Measurements from ENCODE around the gene SELENON. TPM values are rescaled to one million over a fixed set of nuclear protein-coding genes. Genes with fewer than 3 reads are reported as not detected.

SELENON gene
- total and polyA plus RNA-seq, 2 experiments from 2014 or later = 9.0 to 49.7 TPM

DNA sequence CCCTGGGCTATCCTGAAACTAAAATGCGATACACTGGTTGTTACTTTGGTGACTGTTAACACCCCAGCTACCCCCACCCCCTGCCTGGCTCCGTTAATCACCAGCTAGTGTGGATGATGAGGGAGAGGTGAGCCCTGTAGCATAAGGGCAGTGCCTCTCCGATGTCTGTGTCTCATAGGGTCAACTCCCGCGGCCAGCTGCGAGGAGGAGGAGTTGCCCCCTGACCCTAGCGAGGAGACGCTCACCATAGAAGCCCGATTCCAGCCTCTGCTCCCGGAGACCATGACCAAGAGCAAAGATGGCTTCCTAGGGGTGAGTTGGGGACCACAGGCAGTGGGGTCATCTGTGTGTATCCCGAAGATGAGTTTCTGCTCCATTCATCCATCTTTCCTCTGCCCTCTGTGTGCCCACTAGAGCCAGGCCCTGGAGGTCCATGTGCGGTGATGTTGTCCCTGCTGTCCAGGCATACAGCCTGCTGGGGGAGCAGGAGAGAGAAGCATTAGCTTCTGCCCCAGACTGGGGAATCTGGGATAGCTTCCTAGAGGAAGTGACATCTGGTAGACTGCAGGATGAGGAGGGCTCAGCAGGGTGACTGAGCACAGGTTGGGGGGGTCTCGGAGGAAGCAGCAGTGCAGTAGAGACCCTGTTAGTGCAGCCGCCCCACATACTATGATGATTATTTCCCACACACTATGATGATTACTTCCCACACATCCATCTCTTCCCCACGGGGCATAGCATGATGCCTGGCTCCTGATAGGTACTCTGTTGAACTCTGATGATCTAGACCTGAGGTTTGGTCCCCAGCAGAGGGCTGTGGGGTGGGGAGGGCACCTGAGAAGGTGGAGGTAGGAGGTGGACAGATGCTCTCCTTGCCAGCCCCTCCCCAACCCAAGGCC lies 5.2 kb downstream of the SELENON start:
- DNase-seq = peak; percentile 22
- no peak overlapping the region for H2AFZ ChIP-seq
- peak overlapping the region; percentile 7; the same call in 1 of the 2 replicates for H3K9ac ChIP-seq
- H3K4me2 ChIP-seq (ENCODE audit: unreplicated experiment) = peak overlapping the region; percentile 9
- no peaks in the 10 kb centered on the region for H3K9me3 ChIP-seq (ENCODE audit: low read depth)
- no peaks in the 10 kb centered on the region; the same call in 1 of the 2 replicates for H3K36me3 ChIP-seq (ENCODE audit: low read depth)
- no peaks in the 10 kb centered on the region for H4K20me1 ChIP-seq (ENCODE audit: insufficient read depth)
- H3F3A ChIP-seq (ENCODE audit: insufficient read depth) = peaks cover 30% of the 10 kb centered on the region
- 85 to 87% methylated on average over 15 of the region's 15 CpGs for WGBS, 2 experiments (ENCODE audit: low coverage in 1 of 2, low lambda C conversion rate in 2 of 2, missing lambda C conversion rate in 2 of 2)
- H3K27me3 ChIP-seq (replicated peaks; ENCODE audit: insufficient read depth) = no peaks in the 10 kb centered on the region
- in situ Hi-C loops (cut with MboI) = loop anchor here (25.0 kb wide), 1 partner anchor 568 kb away; the partner anchor contains the start of genes RSRP1 and SYF2
- H3K4me3 ChIP-seq = no peak overlapping the region
- no peaks in the 10 kb centered on the region for H3K9me2 ChIP-seq (ENCODE audit: insufficient read depth)
- peaks cover 27% of the 10 kb centered on the region for H3K4me1 ChIP-seq (ENCODE audit: insufficient read depth)
- TF ChIP-seq EZH2 (IDR thresholded peaks at IDR 0.05; ENCODE audit: insufficient read depth, poor library complexity, severe bottlenecking) = no peak
- TF ChIP-seq EZH2phosphoT487 (IDR thresholded peaks at IDR 0.05; ENCODE audit: insufficient read depth, low read depth) = no peak
- H3K27ac ChIP-seq = peak overlapping the region; percentile 58
- H3K79me2 ChIP-seq (ENCODE audit: insufficient read depth) = peaks cover 28% of the 10 kb centered on the region

DNA sequence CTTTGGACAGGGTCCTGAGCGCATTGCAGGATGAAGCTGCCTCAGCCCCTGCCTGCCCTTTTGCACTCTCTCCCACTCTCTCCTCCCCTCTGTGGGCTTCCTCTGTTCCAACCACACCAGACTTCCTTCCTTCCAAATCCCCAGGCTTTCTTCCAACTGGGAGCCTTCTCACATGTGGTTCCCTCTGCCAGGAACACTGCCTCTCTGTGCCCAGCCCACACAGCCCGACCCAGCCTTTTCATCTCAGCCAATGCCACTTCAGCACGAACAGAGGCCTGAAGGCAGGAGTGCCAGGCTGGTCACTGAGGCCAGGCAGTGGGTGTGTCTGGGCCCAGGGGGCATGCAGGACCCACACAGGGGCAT lies 5.9 kb downstream of the SELENON start:
- Histone ChIP-seq H3K79me2 (ENCODE audit: insufficient read depth) (peaks cover 22% of the 10 kb centered on the region), H3K27me3 (replicated peaks; ENCODE audit: insufficient read depth) (no peaks in the 10 kb centered on the region), H3K4me2 (ENCODE audit: unreplicated experiment) (peak overlapping the region; percentile 60), H2AFZ (no peak overlapping the region), H4K20me1 (ENCODE audit: insufficient read depth) (no peaks in the 10 kb centered on the region), H3K4me3 (no peak overlapping the region), H3K9me2 (ENCODE audit: insufficient read depth) (no peaks in the 10 kb centered on the region), H3K36me3 (ENCODE audit: low read depth) (no peaks in the 10 kb centered on the region; the same call in 1 of the 2 replicates), H3F3A (ENCODE audit: insufficient read depth) (peaks cover 30% of the 10 kb centered on the region), H3K9me3 (ENCODE audit: low read depth) (no peaks in the 10 kb centered on the region), H3K9ac (peak overlapping the region; percentile 52), H3K4me1 (ENCODE audit: insufficient read depth) (peaks cover 27% of the 10 kb centered on the region), H3K27ac (peak overlapping the region; percentile 56)
- peak; percentile 82 for DNase-seq
- in situ Hi-C loops (cut with MboI) = loop anchor here (25.0 kb wide), 1 partner anchor 569 kb away; the partner anchor contains the start of genes RSRP1 and SYF2
- TF ChIP-seq EZH2 (IDR thresholded peaks at IDR 0.05; ENCODE audit: insufficient read depth, poor library complexity, severe bottlenecking) = no peak
- no peak for TF ChIP-seq EZH2phosphoT487 (IDR thresholded peaks at IDR 0.05; ENCODE audit: insufficient read depth, low read depth)
- 32 to 41% methylated on average over 3 of the region's 3 CpGs for WGBS, 2 experiments (ENCODE audit: low coverage in 1 of 2, low lambda C conversion rate in 2 of 2, missing lambda C conversion rate in 2 of 2)

DNA sequence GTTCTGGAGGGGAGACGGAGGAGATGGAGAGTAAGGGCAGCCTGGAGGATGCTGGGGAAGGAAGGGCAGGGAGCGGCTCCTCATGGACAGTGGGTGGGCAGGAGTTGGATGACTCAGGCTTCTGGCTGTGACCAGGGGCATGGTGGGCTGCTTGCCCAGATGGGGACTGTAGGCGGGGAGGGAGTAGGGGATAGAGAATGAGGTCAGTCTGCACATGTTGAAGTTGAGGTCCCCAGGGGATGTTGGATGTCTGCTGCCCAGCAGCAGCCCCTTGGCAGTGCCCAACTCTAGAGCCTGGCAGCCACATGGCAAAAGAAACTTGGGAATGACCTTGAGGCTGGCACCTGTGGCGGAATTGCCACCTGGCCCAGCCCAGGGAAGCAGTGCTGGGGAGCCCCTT lies 6.4 kb downstream of the SELENON start:
- Histone ChIP-seq H4K20me1 (ENCODE audit: insufficient read depth) (no peaks in the 10 kb centered on the region), H3K4me1 (ENCODE audit: insufficient read depth) (peaks cover 27% of the 10 kb centered on the region), H3K27me3 (replicated peaks; ENCODE audit: insufficient read depth) (no peaks in the 10 kb centered on the region), H3K27ac (peak overlapping the region; percentile 56), H3K4me3 (no peak overlapping the region), H3K4me2 (ENCODE audit: unreplicated experiment) (peak overlapping the region; percentile 60), H3K36me3 (ENCODE audit: low read depth) (no peaks in the 10 kb centered on the region; the same call in 1 of the 2 replicates), H2AFZ (no peak overlapping the region), H3K79me2 (ENCODE audit: insufficient read depth) (peaks cover 18% of the 10 kb centered on the region), H3K9me2 (ENCODE audit: insufficient read depth) (no peaks in the 10 kb centered on the region), H3K9me3 (ENCODE audit: low read depth) (no peaks in the 10 kb centered on the region), H3K9ac (peak overlapping the region; percentile 52), H3F3A (ENCODE audit: insufficient read depth) (peaks cover 30% of the 10 kb centered on the region)
- WGBS, 2 experiments (ENCODE audit: low coverage in 1 of 2, low lambda C conversion rate in 2 of 2, missing lambda C conversion rate in 2 of 2) = 43 to 60% methylated on average over 4 of the region's 4 CpGs
- TF ChIP-seq EZH2 (IDR thresholded peaks at IDR 0.05; ENCODE audit: insufficient read depth, poor library complexity, severe bottlenecking) (no peak), EZH2phosphoT487 (IDR thresholded peaks at IDR 0.05; ENCODE audit: insufficient read depth, low read depth) (no peak)
- DNase-seq = peak; percentile 78
- in situ Hi-C loops (cut with MboI) = loop anchor here (25.0 kb wide), 1 partner anchor 569 kb away; the partner anchor contains the start of genes RSRP1 and SYF2

DNA sequence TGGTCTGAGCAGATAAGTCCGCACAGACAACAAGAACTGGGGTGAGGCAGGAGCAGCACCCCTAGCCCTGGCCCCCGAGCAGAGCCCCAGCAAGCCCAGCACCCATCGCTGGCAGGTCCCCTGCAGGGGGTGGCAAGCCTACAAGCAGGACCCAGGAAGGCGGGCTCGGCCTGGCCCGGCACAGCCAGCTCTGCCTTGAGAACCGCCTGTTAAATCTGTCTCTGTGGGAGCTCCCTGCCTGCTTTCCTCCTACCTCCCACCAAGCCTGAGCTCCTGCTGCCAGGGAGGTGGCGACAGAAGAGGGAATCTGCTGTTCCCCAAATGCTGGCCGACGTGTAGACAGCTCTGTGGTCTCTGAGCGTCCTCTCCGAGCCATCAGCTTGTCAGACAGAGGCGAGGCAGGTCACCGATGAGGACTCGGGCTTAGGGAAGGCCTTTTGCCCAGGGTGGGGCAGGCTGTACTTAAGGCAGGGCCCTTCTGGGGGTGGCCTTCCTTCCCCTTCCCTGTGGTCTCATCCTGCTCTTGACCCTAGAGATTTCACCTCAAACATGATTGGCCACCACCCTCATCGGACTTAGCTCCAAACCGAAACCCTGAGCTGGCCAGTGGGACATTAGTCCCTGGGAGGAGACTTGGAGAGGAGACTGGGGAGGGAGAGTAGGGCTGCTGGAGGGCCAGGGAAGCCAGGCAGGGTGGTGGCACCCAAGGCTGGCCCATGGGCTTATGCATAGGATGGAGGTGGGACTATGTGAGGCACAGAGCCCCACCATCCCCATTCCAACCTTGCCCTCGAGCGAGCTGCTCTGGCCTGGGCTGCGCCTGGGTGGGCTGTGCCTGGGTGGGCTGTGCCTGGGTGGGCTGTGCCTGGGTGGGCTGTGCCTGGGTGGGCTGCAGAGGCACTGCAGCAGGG lies 7.7 kb downstream of the SELENON start:
- no peaks in the 10 kb centered on the region for H3K27me3 ChIP-seq (replicated peaks; ENCODE audit: insufficient read depth)
- H3K4me2 ChIP-seq (ENCODE audit: unreplicated experiment) = no peak overlapping the region
- TF ChIP-seq EZH2 (IDR thresholded peaks at IDR 0.05; ENCODE audit: insufficient read depth, poor library complexity, severe bottlenecking) (no peak), EZH2phosphoT487 (IDR thresholded peaks at IDR 0.05; ENCODE audit: insufficient read depth, low read depth) (no peak)
- no peaks in the 10 kb centered on the region for H3K9me3 ChIP-seq (ENCODE audit: low read depth)
- H3K79me2 ChIP-seq (ENCODE audit: insufficient read depth) = peaks cover 9% of the 10 kb centered on the region
- no peaks in the 10 kb centered on the region for H3K9me2 ChIP-seq (ENCODE audit: insufficient read depth)
- H3K27ac ChIP-seq = no peak overlapping the region
- H3K4me1 ChIP-seq (ENCODE audit: insufficient read depth) = peaks cover 27% of the 10 kb centered on the region
- H2AFZ ChIP-seq = no peak overlapping the region
- no peak overlapping the region for H3K4me3 ChIP-seq
- H3K9ac ChIP-seq = no peak overlapping the region
- H3F3A ChIP-seq (ENCODE audit: insufficient read depth) = peaks cover 29% of the 10 kb centered on the region
- H4K20me1 ChIP-seq (ENCODE audit: insufficient read depth) = no peaks in the 10 kb centered on the region
- 70 to 71% methylated on average over 18 to 20 of the region's 20 CpGs for WGBS, 2 experiments (ENCODE audit: low coverage in 1 of 2, low lambda C conversion rate in 2 of 2, missing lambda C conversion rate in 2 of 2)
- H3K36me3 ChIP-seq (ENCODE audit: low read depth) = no peaks in the 10 kb centered on the region; the same call in 1 of the 2 replicates
- in situ Hi-C loops (cut with MboI) = loop anchor here (25.0 kb wide), 1 partner anchor 570 kb away; the partner anchor contains the start of genes RSRP1 and SYF2
- no peak for DNase-seq

Data from GM23248 (cell line).